Mesothelial cell of epicardium (in vitro differentiated cells): ENCODE results near the gene SOX6. TPM values are rescaled to one million over a fixed set of nuclear protein-coding genes. Genes with fewer than 3 reads are reported as not detected.

Source experiments
- DNase-seq, 2 experiments: peaks; one replicate each; pipeline ENCODE4 v3.0.0; 2021; ENCODE audit warnings: low spot score in 2 of 2; ENCODE audit not compliant: unreplicated experiment in 2 of 2
- H3K27ac Mint-ChIP-seq: 2 replicates; pipeline ENCODE4 v1.8.0; 2021; ENCODE audit warnings: mixed read lengths
- H3K27me3 Mint-ChIP-seq: 2 replicates; pipeline ENCODE4 v1.8.0; 2021; ENCODE audit warnings: low read depth, mixed read lengths
- H3K36me3 Mint-ChIP-seq: 2 replicates; pipeline ENCODE4 v1.8.0; 2021; ENCODE audit warnings: mixed read lengths
- H3K4me1 Mint-ChIP-seq: 2 replicates; pipeline ENCODE4 v1.8.0; 2021; ENCODE audit warnings: mixed read lengths
- H3K4me3 Mint-ChIP-seq: 2 replicates; pipeline ENCODE4 v1.8.0; 2021; ENCODE audit warnings: mild to moderate bottlenecking, moderate library complexity, mixed read lengths
- H3K9me3 Mint-ChIP-seq: 2 replicates; pipeline ENCODE4 v1.8.0; 2021; ENCODE audit warnings: mixed read lengths
- CTCF ChIP-seq: fragments of 200-600 bp; sonication (generic); IDR thresholded peaks from one replicate; pipeline ENCODE4 v1.5.0; 2021; ENCODE audit warnings: antibody characterized with exemption; ENCODE audit not compliant: unreplicated experiment
- total RNA-seq: library from RNA; stranded (reverse); gene quantifications from 3 replicates; pipeline ENCODE4 v1.2.1, GENCODE V29; 2021

Gene SOX6
- total RNA-seq, 1 donor from 2014 or later: 46.4 TPM

GRCh38 chr11:15967166-15967565 is 389.2 kb downstream of the SOX6 start:
- Mint-ChIP-seq H3K27me3 (no peaks in the 10 kb centered on the region), H3K27ac (no peak overlapping the region), H3K9me3 (no peaks in the 10 kb centered on the region), H3K4me3 (no peak overlapping the region), H3K4me1 (peaks cover 37% of the 10 kb centered on the region), H3K36me3 (no peaks in the 10 kb centered on the region)
- no peak for TF ChIP-seq CTCF
- no peak for DNase-seq

- H3K36me3 Mint-ChIP-seq: no peaks in the 10 kb centered on the region
- DNase-seq: no peak
- no peaks in the 10 kb centered on the region for H3K27me3 Mint-ChIP-seq
- H3K9me3 Mint-ChIP-seq: no peaks in the 10 kb centered on the region
- TF ChIP-seq CTCF: no peak
- no peak overlapping the region for H3K4me3 Mint-ChIP-seq
- H3K27ac Mint-ChIP-seq: no peak overlapping the region
- H3K4me1 Mint-ChIP-seq: peaks cover 37% of the 10 kb centered on the region
These were observed 390.6 kb downstream of the SOX6 start for GRCh38 chr11:15965562-15966250.

GRCh38 chr11:15963266-15963665 is 393.1 kb downstream of the SOX6 start:
- Mint-ChIP-seq H3K27me3 (no peaks in the 10 kb centered on the region), H3K9me3 (no peaks in the 10 kb centered on the region)

GRCh38 chr11:15958910-15959309 is 397.4 kb downstream of the SOX6 start:
- TF ChIP-seq CTCF: no peak
- no peak for DNase-seq
- H3K27ac Mint-ChIP-seq: no peak overlapping the region
- no peaks in the 10 kb centered on the region for H3K27me3 Mint-ChIP-seq
- peaks cover 10% of the 10 kb centered on the region for H3K9me3 Mint-ChIP-seq
- no peaks in the 10 kb centered on the region for H3K4me1 Mint-ChIP-seq
- peaks cover 5% of the 10 kb centered on the region for H3K36me3 Mint-ChIP-seq
- H3K4me3 Mint-ChIP-seq: no peak overlapping the region

More at GRCh38 chr11:15963266-15963665, 393.1 kb downstream of the SOX6 start:
- no peak overlapping the region for H3K4me3 Mint-ChIP-seq
- no peak for TF ChIP-seq CTCF
- DNase-seq: no peak
- no peaks in the 10 kb centered on the region for H3K36me3 Mint-ChIP-seq
- H3K4me1 Mint-ChIP-seq: peaks cover 16% of the 10 kb centered on the region
- no peak overlapping the region for H3K27ac Mint-ChIP-seq

- H3K4me3 Mint-ChIP-seq: no peak overlapping the region
- H3K9me3 Mint-ChIP-seq: peaks cover 10% of the 10 kb centered on the region
- H3K27me3 Mint-ChIP-seq: no peaks in the 10 kb centered on the region
- no peaks in the 10 kb centered on the region for H3K4me1 Mint-ChIP-seq
- DNase-seq: no peak
- TF ChIP-seq CTCF: no peak
- H3K36me3 Mint-ChIP-seq: peaks cover 5% of the 10 kb centered on the region
- no peak overlapping the region for H3K27ac Mint-ChIP-seq
These were observed 399.1 kb downstream of the SOX6 start for GRCh38 chr11:15957234-15957633.
